ENCODE results near the gene APBB2.

DNA sequence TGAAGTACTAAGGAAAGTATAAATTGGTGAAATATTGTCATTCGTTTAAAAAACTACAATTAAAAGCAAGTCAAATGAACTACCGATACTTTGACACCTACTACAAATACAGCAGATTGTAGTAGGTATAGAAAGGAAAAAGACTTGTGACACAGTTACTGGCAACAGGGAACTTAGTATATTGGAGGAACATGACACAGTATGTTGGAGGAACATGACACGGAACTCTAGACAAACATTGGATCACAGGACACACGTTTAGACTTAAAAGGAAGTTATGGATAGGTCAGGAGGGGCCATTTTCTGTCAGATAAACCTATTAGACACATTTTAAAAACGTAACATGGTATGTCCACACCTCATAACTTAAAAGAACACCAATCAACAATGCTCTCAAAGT, 132.5 kb downstream of the APBB2 start:
- TF ChIP-seq CTCF (IDR thresholded peaks at IDR 0.05) (no peak), POLR2A (IDR thresholded peaks at IDR 0.05) (no peak)
